Spleen (tissue), 11 donors: ENCODE data around the gene ARNT2. TPM values are rescaled to one million over a fixed set of nuclear protein-coding genes. Genes with fewer than 3 reads are reported as not detected.
"Not testable (repeated sequence)": the region's sequence is repeated elsewhere in the genome, so short reads cannot be mapped to it uniquely, and the experiment has no call there.

Experiments used
- DNase-seq: peaks from one replicate; pipeline ENCODE4 v3.0.0-alpha.2; 2020
- H3K27ac ChIP-seq, 8 donors: fragments of 200-600 bp; sonication (generic) in 7 of 8; 1 replicate in 4 of 8; 2 replicates in 4 of 8; pipeline versions ENCODE4 v1.5.0 to v1.8.0; 2016 to 2021; ENCODE audit warnings: inconsistent platforms in 4 of 8, mild to moderate bottlenecking in 4 of 8, moderate library complexity in 1 of 8
- H3K27me3 ChIP-seq, 7 donors: fragments of 200-600 bp; sonication (generic) in 6 of 7; replicated peaks in 1 of 7; 1 replicate in 4 of 7; 2 replicates in 3 of 7; pipeline versions ENCODE4 v1.5.0 to v1.8.0; 2016 to 2021; ENCODE audit warnings: inconsistent platforms in 3 of 7, mild to moderate bottlenecking in 1 of 7
- H3K36me3 ChIP-seq, 6 donors: fragments of 200-600 bp; sonication (generic) in 5 of 6; 1 replicate in 4 of 6; 2 replicates in 2 of 6; pipeline versions ENCODE4 v1.5.0 to v1.8.0; 2016 to 2021; ENCODE audit warnings: inconsistent platforms in 2 of 6
- H3K4me1 ChIP-seq, 6 donors: fragments of 200-600 bp; sonication (generic) in 5 of 6; 1 replicate in 3 of 6; 2 replicates in 3 of 6; pipeline versions ENCODE4 v1.5.0 to v1.8.0; 2016 to 2021; ENCODE audit warnings: inconsistent platforms in 3 of 6
- H3K4me3 ChIP-seq, 8 donors: fragments of 200-600 bp; sonication (generic) in 7 of 8; 1 replicate in 4 of 8; 2 replicates in 4 of 8; pipeline versions ENCODE4 v1.5.0 to v1.8.0; 2016 to 2021; ENCODE audit warnings: inconsistent platforms in 4 of 8, mild to moderate bottlenecking in 4 of 8, moderate library complexity in 2 of 8
- H3K9me3 ChIP-seq, 8 donors: fragments of 200-600 bp; sonication (generic) in 7 of 8; 1 replicate in 4 of 8; 2 replicates in 4 of 8; pipeline versions ENCODE4 v1.5.0 to v1.8.0; 2016 to 2021; ENCODE audit warnings: inconsistent platforms in 4 of 8
- CTCF ChIP-seq, 11 experiments: fragments of 200-600 bp in 7 of 11; fragments of 450-650 bp in 4 of 11; sonication (generic) in 4 of 11; IDR thresholded peaks in 8 of 11; conservative IDR thresholded peaks in 3 of 11; 1 replicate in 7 of 11; 2 replicates in 4 of 11; pipeline versions ENCODE4 v1.4.0 to v1.8.0; 2016 to 2021; ENCODE audit warnings: antibody characterized with exemption in 11 of 11, inconsistent platforms in 4 of 11, mild to moderate bottlenecking in 1 of 11
- POLR2A ChIP-seq, 3 donors: fragments of 450-650 bp; IDR thresholded peaks; one replicate each; pipeline ENCODE4 v1.5.1; 2017; ENCODE audit warnings: antibody characterized with exemption in 3 of 3, mild to moderate bottlenecking in 1 of 3
- POLR2AphosphoS5 ChIP-seq, 3 donors: sonication (generic); formaldehyde crosslinking; IDR thresholded peaks; one replicate each; pipeline ENCODE4 v1.5.1; 2017; ENCODE audit warnings: antibody characterized with exemption in 3 of 3
- WGBS, 5 donors: extraction: QIAGEN DNeasy Blood & Tissue Kit in 3 of 5; methylation state at CpG; one replicate each; pipeline versions ENCODE4 v1.1.5 to v1.1.7; 2013 to 2018; 5-methylcytosine and 5-hydroxymethylcytosine counted together
- intact Hi-C: fragments of 100-400 bp; cut with DNase I; formaldehyde crosslinking; loops from one replicate; pipeline ENCODE4 v1.15.0; 2023; ENCODE audit warnings: low total_unique reads
- polyA plus RNA-seq, 3 donors: library from polyadenylated mRNA; stranded (reverse); fragments of 200-250 nt; gene quantifications; one replicate each; pipeline ENCODE4 v1.2.1, GENCODE V29; 2013
- total RNA-seq, 7 donors: library from RNA; depleted of rRNA in 3 of 7; stranded (reverse); fragments of >200 nt in 3 of 7; fragmentation: NEBNext Ultra II Directional in 4 of 7; extraction: Animal tissue kit (Norgen Biotek cat#: 25700) in 4 of 7; gene quantifications; one replicate each; pipeline versions ENCODE4 v1.1.0 to v1.2.1, GENCODE V29; 2016 to 2021
- donor health status: healthy with polysubstance abuse.
- donor health status: DM: no; HTN: no; CAD: no; lungs with moderate emphysema.
- donor health status: DM: no; HTN: no; CAD: no.
- donor health status: Bipolar disorder and iron deficiency.
- donor health status: healthy.
- donor health status: DM: no; HTN: no; CAD: no.
- donor health status: DM: yes; HTN: yes; CAD: no.

Gene ARNT2
- total and polyA plus RNA-seq, 10 donors: 1.9 to 12.3 (median 9.1) TPM

GRCh38 chr15:80509800-80510199 is 105.6 kb downstream of the ARNT2 start:
- intact Hi-C loops: no loop called here
- peaks cover 0 to 9% (median 5%) of the 10 kb centered on the region in 8 donors for H3K9me3 ChIP-seq
- H3K4me1 ChIP-seq: no peaks in the 10 kb centered on the region
- no peak overlapping the region for H3K4me3 ChIP-seq
- peaks cover 0 to 4% (median 0%) of the 10 kb centered on the region in 6 donors for H3K36me3 ChIP-seq
- no peak for DNase-seq
- H3K27me3 ChIP-seq: no peaks in the 10 kb centered on the region
- 81 to 94% (median 87%) methylated on average over 5 of the region's 5 CpGs for WGBS, 5 donors
- TF ChIP-seq POLR2AphosphoS5 (IDR thresholded peaks at IDR 0.05) (no peak), POLR2A (IDR thresholded peaks at IDR 0.05) (no peak), CTCF (IDR thresholded peaks at IDR 0.05 in 8 of 11, conservative IDR thresholded peaks at IDR 0.05 in 3 of 11) (no peak)
- H3K27ac ChIP-seq: no peak overlapping the region

- H3K27me3 ChIP-seq, H3K36me3 ChIP-seq, H3K4me1 ChIP-seq, DNase-seq, H3K27ac ChIP-seq, intact Hi-C loops, H3K4me3 ChIP-seq: not testable (repeated sequence)
- peaks cover 0 to 12% (median 4%) of the 10 kb centered on the region in 8 donors for H3K9me3 ChIP-seq
- WGBS, 5 donors: 93 to 97% (median 96%) methylated on average over 4 of the region's 4 CpGs
These were observed 106.8 kb downstream of the ARNT2 start for GRCh38 chr15:80510985-80511384.

GRCh38 chr15:80512726-80513660 is 108.8 kb downstream of the ARNT2 start:
- Histone ChIP-seq H3K27ac (no peak overlapping the region), H3K27me3 (no peaks in the 10 kb centered on the region), H3K4me3 (no peak overlapping the region), H3K36me3 (peaks cover 0 to 4% (median 0%) of the 10 kb centered on the region in 6 donors), H3K9me3 (peaks cover 0 to 31% (median 20%) of the 10 kb centered on the region in 8 donors), H3K4me1 (no peaks in the 10 kb centered on the region)
- 88 to 96% (median 90%) methylated on average over 4 of the region's 4 CpGs for WGBS, 5 donors
- intact Hi-C loops: no loop called here
- no peak for DNase-seq
- no peak for TF ChIP-seq POLR2A (IDR thresholded peaks at IDR 0.05)
- no peak for TF ChIP-seq CTCF (IDR thresholded peaks at IDR 0.05 in 8 of 11, conservative IDR thresholded peaks at IDR 0.05 in 3 of 11)
- TF ChIP-seq POLR2AphosphoS5 (IDR thresholded peaks at IDR 0.05): no peak

GRCh38 chr15:80514071-80514780 is 110.0 kb downstream of the ARNT2 start:
- peaks cover 0 to 4% (median 0%) of the 10 kb centered on the region in 6 donors for H3K36me3 ChIP-seq
- intact Hi-C loops: no loop called here
- no peak overlapping the region for H3K27ac ChIP-seq
- WGBS, 5 donors: 88 to 94% (median 92%) methylated on average over 10 of the region's 10 CpGs
- H3K27me3 ChIP-seq: no peaks in the 10 kb centered on the region
- DNase-seq: no peak
- H3K4me3 ChIP-seq: no peak overlapping the region
- peaks cover 0 to 31% (median 20%) of the 10 kb centered on the region in 8 donors for H3K9me3 ChIP-seq
- TF ChIP-seq POLR2AphosphoS5 (IDR thresholded peaks at IDR 0.05) (no peak), POLR2A (IDR thresholded peaks at IDR 0.05) (no peak)
- no peaks in the 10 kb centered on the region for H3K4me1 ChIP-seq

GRCh38 chr15:80517290-80517689 is 113.1 kb downstream of the ARNT2 start:
- Histone ChIP-seq H3K4me3 (no peak overlapping the region), H3K9me3 (peaks cover 0 to 28% (median 20%) of the 10 kb centered on the region in 8 donors), H3K27me3 (peaks cover 0 to 2% (median 0%) of the 10 kb centered on the region in 7 donors), H3K4me1 (no peaks in the 10 kb centered on the region), H3K36me3 (peaks cover 0 to 4% (median 0%) of the 10 kb centered on the region in 6 donors), H3K27ac (no peak overlapping the region)
- intact Hi-C loops: no loop called here
- TF ChIP-seq CTCF (IDR thresholded peaks at IDR 0.05 in 8 of 11, conservative IDR thresholded peaks at IDR 0.05 in 3 of 11): no peak
- TF ChIP-seq POLR2AphosphoS5 (IDR thresholded peaks at IDR 0.05): no peak
- DNase-seq: no peak
